ENCODE measurements around the gene CLTCL1. TPM values are rescaled to one million over a fixed set of nuclear protein-coding genes. Genes with fewer than 3 reads are reported as not detected.

Gene CLTCL1
- total RNA-seq, 2 donors from 2014 or later = 0.99 to 2.1 TPM

GRCh38 chr22:19183216-19183615, 108.3 kb downstream of the CLTCL1 start:
- DNase-seq (no peak), ATAC-seq (replicated peaks in 1 of 2) (no peak)
- no peaks in the 10 kb centered on the region for H3K27me3 Mint-ChIP-seq (ENCODE audit: low read depth)
- peaks cover 28% of the 10 kb centered on the region for H3K4me1 Mint-ChIP-seq (ENCODE audit: low read depth)
- no peaks in the 10 kb centered on the region for H3K36me3 Mint-ChIP-seq (ENCODE audit: insufficient read depth in 2 of 2)
- no peak overlapping the region for H3K4me3 Mint-ChIP-seq
- no peak overlapping the region for H3K27ac Mint-ChIP-seq
- no peaks in the 10 kb centered on the region for H3K9me3 Mint-ChIP-seq

DNA sequence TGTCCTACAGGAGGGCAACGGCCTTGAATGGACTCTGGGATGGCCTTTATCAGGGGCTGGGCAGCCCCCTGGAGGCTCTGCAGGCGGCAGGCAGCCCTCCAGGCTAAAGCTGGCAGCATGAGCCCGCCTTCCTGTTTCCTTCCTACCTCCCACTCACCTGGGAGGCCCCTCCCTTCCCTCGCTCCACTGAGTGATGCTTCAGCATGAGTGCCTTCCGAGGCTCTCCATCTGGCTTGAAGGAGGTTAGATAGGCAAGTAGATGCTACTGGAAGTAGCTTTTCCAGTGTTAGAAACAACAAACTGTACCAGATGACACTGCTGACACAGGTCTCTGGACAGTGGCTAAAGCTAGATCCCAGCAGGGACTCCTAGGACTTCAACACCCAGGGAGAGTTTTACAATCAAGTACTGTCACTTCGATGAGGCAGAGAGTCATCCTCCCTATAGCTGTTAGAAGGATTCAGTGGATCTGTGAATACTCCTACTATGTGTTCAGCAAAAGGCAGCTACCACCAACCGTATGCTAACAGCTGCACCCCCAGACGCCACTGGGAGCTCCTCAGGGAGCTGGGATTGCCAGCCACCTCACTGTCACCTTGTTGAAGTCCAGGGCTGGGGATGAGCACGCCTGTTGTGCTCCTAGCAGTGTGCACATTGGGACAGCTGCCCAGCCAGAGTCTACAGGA, 108.9 kb downstream of the CLTCL1 start:
- ATAC-seq (replicated peaks in 1 of 2) (no peak), DNase-seq (peak in 1 of 2 donors; percentile 36)
- no peaks in the 10 kb centered on the region for H3K27me3 Mint-ChIP-seq (ENCODE audit: low read depth)
- H3K27ac Mint-ChIP-seq = no peak overlapping the region
- peaks cover 28% of the 10 kb centered on the region for H3K4me1 Mint-ChIP-seq (ENCODE audit: low read depth)
- H3K36me3 Mint-ChIP-seq (ENCODE audit: insufficient read depth in 2 of 2) = no peaks in the 10 kb centered on the region
- H3K9me3 Mint-ChIP-seq = no peaks in the 10 kb centered on the region
- H3K4me3 Mint-ChIP-seq = peak overlapping the region; percentile 65 to 66

- Mint-ChIP-seq H3K9me3 (no peaks in the 10 kb centered on the region), H3K27ac (peak overlapping the region; percentile 76)
These were observed 109.6 kb downstream of the CLTCL1 start for GRCh38 chr22:19181786-19182471.

GRCh38 chr22:19180740-19181410, 110.6 kb downstream of the CLTCL1 start:
- H3K27ac Mint-ChIP-seq = no peak overlapping the region

More at GRCh38 chr22:19181786-19182471, 109.6 kb downstream of the CLTCL1 start:
- DNase-seq (peak; percentile 45), ATAC-seq (replicated peaks in 1 of 2) (no peak)
- H3K27me3 Mint-ChIP-seq (ENCODE audit: low read depth) = no peaks in the 10 kb centered on the region
- peaks cover 28% of the 10 kb centered on the region for H3K4me1 Mint-ChIP-seq (ENCODE audit: low read depth)
- peak overlapping the region; percentile 65 to 66 for H3K4me3 Mint-ChIP-seq
- no peaks in the 10 kb centered on the region for H3K36me3 Mint-ChIP-seq (ENCODE audit: insufficient read depth in 2 of 2)

DNA sequence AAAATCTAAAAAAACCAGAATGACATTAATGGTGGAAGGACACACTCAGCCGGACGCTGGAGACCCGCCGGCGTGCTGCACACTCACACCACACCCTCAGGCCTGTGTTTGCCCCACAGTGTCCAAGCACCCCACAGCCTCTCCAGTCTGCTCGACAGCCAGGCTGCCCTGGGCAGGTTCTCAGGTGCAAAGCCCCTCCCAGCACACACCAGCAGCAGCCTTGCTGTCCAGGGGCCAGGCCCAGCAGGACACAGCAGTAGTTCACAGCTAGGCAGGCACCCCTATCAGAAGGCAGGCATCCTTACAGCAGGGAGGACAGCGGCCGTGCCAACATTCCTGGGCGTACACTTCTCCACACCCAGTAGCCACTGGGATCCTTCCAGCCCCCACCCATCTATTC, 111.3 kb downstream of the CLTCL1 start:
- no peaks in the 10 kb centered on the region for H3K27me3 Mint-ChIP-seq (ENCODE audit: low read depth)
- no peak for ATAC-seq (replicated peaks in 1 of 2)
- no peaks in the 10 kb centered on the region for H3K36me3 Mint-ChIP-seq (ENCODE audit: insufficient read depth in 2 of 2)
- H3K4me1 Mint-ChIP-seq (ENCODE audit: low read depth) = peaks cover 30% of the 10 kb centered on the region
- no peak overlapping the region for H3K4me3 Mint-ChIP-seq
- H3K9me3 Mint-ChIP-seq = no peaks in the 10 kb centered on the region
- H3K27ac Mint-ChIP-seq = no peak overlapping the region
- DNase-seq = no peak

More at GRCh38 chr22:19180740-19181410, 110.6 kb downstream of the CLTCL1 start:
- no peaks in the 10 kb centered on the region for H3K9me3 Mint-ChIP-seq
- no peak for DNase-seq
- peaks cover 28% of the 10 kb centered on the region for H3K4me1 Mint-ChIP-seq (ENCODE audit: low read depth)
- H3K4me3 Mint-ChIP-seq = peak overlapping the region in 1 of 2 donors; percentile 52
- H3K36me3 Mint-ChIP-seq (ENCODE audit: insufficient read depth in 2 of 2) = no peaks in the 10 kb centered on the region
- no peak for ATAC-seq (replicated peaks in 1 of 2)
- no peaks in the 10 kb centered on the region for H3K27me3 Mint-ChIP-seq (ENCODE audit: low read depth)

- DNase-seq (peak; percentile 62 to 66), ATAC-seq (replicated peaks in 1 of 2) (peak; percentile 46 to 49)
- H3K9me3 Mint-ChIP-seq = no peaks in the 10 kb centered on the region
- H3K36me3 Mint-ChIP-seq (ENCODE audit: insufficient read depth in 2 of 2) = no peaks in the 10 kb centered on the region
- no peaks in the 10 kb centered on the region for H3K27me3 Mint-ChIP-seq (ENCODE audit: low read depth)
- H3K27ac Mint-ChIP-seq = no peak overlapping the region
- peak overlapping the region; percentile 80 to 83 for H3K4me3 Mint-ChIP-seq
- peaks cover 33% of the 10 kb centered on the region for H3K4me1 Mint-ChIP-seq (ENCODE audit: low read depth)
These were observed 111.9 kb downstream of the CLTCL1 start for GRCh38 chr22:19179497-19180048.

GRCh38 chr22:19178657-19179496, 112.6 kb downstream of the CLTCL1 start, which contains the start of gene SLC25A1:
Gene SLC25A1, minus strand, starts transcription at chr22:19178736. Its CDS starts 63 bp downstream, at chr22:19178673.
- H3K4me3 Mint-ChIP-seq = peak within 1 kb of the TSS; percentile 80 to 83
- no peaks in the 10 kb centered on the region for H3K27me3 Mint-ChIP-seq (ENCODE audit: low read depth)
- ATAC-seq (replicated peaks in 1 of 2) (peak; percentile 86), DNase-seq (peak; percentile 92 to 93)
- H3K27ac Mint-ChIP-seq = no peak within 1 kb of the TSS
- no peaks in the 10 kb centered on the region for H3K9me3 Mint-ChIP-seq
- peaks cover 40% of the 10 kb centered on the region for H3K4me1 Mint-ChIP-seq (ENCODE audit: low read depth)
- H3K36me3 Mint-ChIP-seq (ENCODE audit: insufficient read depth in 2 of 2) = no peaks in the 10 kb centered on the region

DNA sequence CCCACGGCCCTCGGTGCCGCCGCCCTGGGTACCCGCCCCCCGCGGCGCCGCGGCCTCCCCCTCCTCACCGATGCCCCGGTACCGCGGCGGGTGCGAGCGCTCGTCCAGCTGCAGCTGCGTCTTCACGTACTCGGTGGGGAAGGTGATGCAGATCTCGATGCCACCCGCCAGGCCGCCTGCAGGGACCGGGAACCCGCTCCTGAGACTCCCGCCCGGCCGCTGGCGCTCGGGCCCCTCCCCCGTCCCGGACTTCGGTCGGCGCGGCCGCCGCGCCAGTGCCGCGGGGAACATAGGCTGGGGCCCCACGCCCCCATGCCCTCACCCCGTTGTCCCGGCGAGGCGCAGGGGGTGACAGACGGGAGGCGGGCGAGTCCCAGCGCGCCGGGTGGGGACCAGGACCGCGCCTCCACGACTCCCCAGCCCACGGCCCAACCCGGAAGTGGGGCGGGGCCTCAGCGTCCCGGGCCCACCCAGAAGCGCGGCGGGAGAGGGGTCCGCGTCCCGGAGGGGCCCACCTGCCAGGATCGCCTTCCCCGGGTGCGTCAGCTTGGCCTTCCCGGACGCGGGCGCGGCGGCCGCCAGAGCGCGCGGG, 113.4 kb downstream of the CLTCL1 start:
- Mint-ChIP-seq H3K4me3 (peak overlapping the region; percentile 72 to 77), H3K27me3 (ENCODE audit: low read depth) (no peaks in the 10 kb centered on the region), H3K4me1 (ENCODE audit: low read depth) (peaks cover 47% of the 10 kb centered on the region), H3K27ac (no peak overlapping the region), H3K36me3 (ENCODE audit: insufficient read depth in 2 of 2) (no peaks in the 10 kb centered on the region), H3K9me3 (no peaks in the 10 kb centered on the region)
- ATAC-seq (replicated peaks in 1 of 2) (peak; percentile 59 to 62), DNase-seq (peak in 1 of 2 donors; percentile 65)

GRCh38 chr22:19177164-19178064, 114.1 kb downstream of the CLTCL1 start:
- Mint-ChIP-seq H3K27me3 (ENCODE audit: low read depth) (no peaks in the 10 kb centered on the region), H3K27ac (no peak overlapping the region), H3K36me3 (ENCODE audit: insufficient read depth in 2 of 2) (no peaks in the 10 kb centered on the region), H3K4me3 (peak overlapping the region; percentile 72 to 77), H3K4me1 (ENCODE audit: low read depth) (peaks cover 51% of the 10 kb centered on the region), H3K9me3 (no peaks in the 10 kb centered on the region)
- DNase-seq (no peak), ATAC-seq (replicated peaks in 1 of 2) (no peak)

GRCh38 chr22:19176732-19177131, 114.8 kb downstream of the CLTCL1 start:
- ATAC-seq (replicated peaks in 1 of 2) (no peak), DNase-seq (no peak)
- no peaks in the 10 kb centered on the region for H3K36me3 Mint-ChIP-seq (ENCODE audit: insufficient read depth in 2 of 2)
- H3K4me1 Mint-ChIP-seq (ENCODE audit: low read depth) = peaks cover 49% of the 10 kb centered on the region
- H3K4me3 Mint-ChIP-seq = peak overlapping the region; percentile 72 to 77
- H3K9me3 Mint-ChIP-seq = no peaks in the 10 kb centered on the region
- H3K27me3 Mint-ChIP-seq (ENCODE audit: low read depth) = no peaks in the 10 kb centered on the region
- H3K27ac Mint-ChIP-seq = no peak overlapping the region

DNA sequence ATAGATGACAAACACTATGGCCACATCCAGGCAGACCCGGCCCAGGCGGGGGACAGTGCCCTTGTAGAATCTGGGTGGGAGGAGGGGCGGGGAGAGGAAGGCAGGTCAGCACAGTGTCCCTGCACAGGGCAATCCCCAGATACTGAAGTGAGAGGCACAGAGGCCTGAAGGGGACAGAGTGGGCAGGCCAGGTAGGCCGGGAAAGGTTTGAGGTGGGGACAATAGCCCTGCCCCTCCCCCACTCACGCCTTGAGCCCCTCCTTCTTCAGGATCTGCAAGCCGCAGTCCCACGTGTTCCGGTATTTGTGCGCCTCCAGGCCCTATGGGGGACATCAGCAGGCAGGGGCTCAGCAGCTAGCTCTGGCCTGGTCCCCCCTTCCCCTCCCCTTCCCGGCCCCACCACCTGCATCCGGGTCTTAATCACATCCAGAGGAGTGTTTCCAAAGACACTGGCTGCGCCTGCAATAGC, 115.3 kb downstream of the CLTCL1 start:
- ATAC-seq (replicated peaks in 1 of 2) (no peak), DNase-seq (no peak)
- Mint-ChIP-seq H3K4me3 (peak overlapping the region in 1 of 2 donors; percentile 72), H3K27me3 (ENCODE audit: low read depth) (no peaks in the 10 kb centered on the region), H3K36me3 (ENCODE audit: insufficient read depth in 2 of 2) (no peaks in the 10 kb centered on the region), H3K9me3 (no peaks in the 10 kb centered on the region), H3K4me1 (ENCODE audit: low read depth) (peaks cover 44% of the 10 kb centered on the region), H3K27ac (no peak overlapping the region)

Data from activated T-cell treated with anti-CD3 and anti-CD28 coated beads, Interleukin-2, amount 50 U/mL, for 72 hours (primary cell).